ENCODE measurements around the gene MEIOB. TPM values are rescaled to one million over a fixed set of nuclear protein-coding genes. Genes with fewer than 3 reads are reported as not detected.

The MEIOB gene
- polyA plus RNA-seq, 1 donor (not counting 4 experiments of a cell fraction or from before 2014, with no cell fraction given) = not detected

DNA sequence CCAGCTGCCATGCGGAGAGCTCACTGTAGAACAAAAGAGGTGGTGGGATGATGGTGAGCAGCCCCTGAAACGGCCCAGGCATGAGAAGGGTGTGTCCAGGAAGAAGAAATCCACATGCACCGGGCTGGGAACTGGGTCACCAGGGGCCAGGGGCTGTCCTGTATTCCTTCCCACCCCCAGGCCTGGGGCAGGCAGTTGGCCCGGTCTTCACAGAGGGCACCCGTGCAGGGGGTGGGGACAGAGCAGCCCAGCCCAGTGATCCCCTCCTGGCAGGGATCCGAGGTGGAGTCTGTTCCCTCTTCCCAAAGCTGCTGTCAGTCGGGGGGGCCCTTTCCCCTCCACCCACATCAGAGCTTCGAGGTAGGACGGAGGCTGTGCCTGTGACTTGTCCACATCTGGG, 37.0 kb upstream of the MEIOB start:
- no peak for DNase-seq (ENCODE audit: low read depth, low spot score)
- peaks cover 40% of the 10 kb centered on the region for H3K27me3 ChIP-seq (ENCODE audit: control insufficient read depth, extremely low read depth, insufficient read depth, low read length)
- no peak overlapping the region for H3K27ac ChIP-seq (ENCODE audit: control insufficient read depth, insufficient read depth, low read length)

DNA sequence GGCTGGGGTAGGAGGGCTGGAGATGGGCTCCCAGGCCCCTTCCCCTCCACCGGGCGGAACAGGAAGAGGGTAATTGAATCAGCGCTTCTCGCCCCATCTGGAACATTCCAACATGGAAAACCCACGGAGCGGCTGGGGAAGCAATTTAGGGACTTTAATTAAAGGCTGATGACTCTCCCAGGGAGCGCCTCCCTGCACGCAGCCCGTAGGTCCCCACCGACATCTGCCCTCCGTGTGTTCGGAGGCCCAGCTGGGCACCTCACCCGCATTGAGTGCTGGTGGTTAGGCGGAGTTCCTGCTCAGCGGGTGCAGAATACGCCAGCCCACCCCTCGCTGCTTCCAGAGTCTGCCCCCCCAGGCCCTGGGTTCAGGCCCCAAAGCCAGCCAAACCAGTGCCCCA, 36.2 kb upstream of the MEIOB start:
- H3K4me1 ChIP-seq (ENCODE audit: control insufficient read depth, extremely low read depth, insufficient read depth, low read length) = peaks cover 6% of the 10 kb centered on the region
- H4K20me1 ChIP-seq (ENCODE audit: control insufficient read depth, extremely low read depth, insufficient read depth, low read length) = no peaks in the 10 kb centered on the region
- no peaks in the 10 kb centered on the region for H3K79me2 ChIP-seq (ENCODE audit: control insufficient read depth, insufficient read depth, low read length)
- no peak overlapping the region for H3K4me3 ChIP-seq (ENCODE audit: control insufficient read depth in 2 of 3, extremely low read depth in 1 of 3, insufficient read depth in 2 of 3, low read depth in 1 of 3, low read length in 3 of 3)
- FAIRE-seq (no peak), DNase-seq (ENCODE audit: low read depth, low spot score) (no peak)
- no peak overlapping the region for H2AFZ ChIP-seq (ENCODE audit: control insufficient read depth, low read length)
- dilution Hi-C loops (cut with MboI; ENCODE audit: extremely low pct_ligation_motif_present, low sequenced_read_pairs) = no loop called here
- H3K27me3 ChIP-seq (ENCODE audit: control insufficient read depth, extremely low read depth, insufficient read depth, low read length) = peaks cover 39% of the 10 kb centered on the region
- H3K9me3 ChIP-seq (ENCODE audit: control insufficient read depth, low read depth, low read length) = no peaks in the 10 kb centered on the region
- no peaks in the 10 kb centered on the region for H3K9me1 ChIP-seq (ENCODE audit: control insufficient read depth, extremely low read depth, insufficient read depth, low read length)
- TF ChIP-seq EZH2 (IDR thresholded peaks at IDR 0.05; ENCODE audit: low read length) = no peak
- TF ChIP-seq, protein P1, sequence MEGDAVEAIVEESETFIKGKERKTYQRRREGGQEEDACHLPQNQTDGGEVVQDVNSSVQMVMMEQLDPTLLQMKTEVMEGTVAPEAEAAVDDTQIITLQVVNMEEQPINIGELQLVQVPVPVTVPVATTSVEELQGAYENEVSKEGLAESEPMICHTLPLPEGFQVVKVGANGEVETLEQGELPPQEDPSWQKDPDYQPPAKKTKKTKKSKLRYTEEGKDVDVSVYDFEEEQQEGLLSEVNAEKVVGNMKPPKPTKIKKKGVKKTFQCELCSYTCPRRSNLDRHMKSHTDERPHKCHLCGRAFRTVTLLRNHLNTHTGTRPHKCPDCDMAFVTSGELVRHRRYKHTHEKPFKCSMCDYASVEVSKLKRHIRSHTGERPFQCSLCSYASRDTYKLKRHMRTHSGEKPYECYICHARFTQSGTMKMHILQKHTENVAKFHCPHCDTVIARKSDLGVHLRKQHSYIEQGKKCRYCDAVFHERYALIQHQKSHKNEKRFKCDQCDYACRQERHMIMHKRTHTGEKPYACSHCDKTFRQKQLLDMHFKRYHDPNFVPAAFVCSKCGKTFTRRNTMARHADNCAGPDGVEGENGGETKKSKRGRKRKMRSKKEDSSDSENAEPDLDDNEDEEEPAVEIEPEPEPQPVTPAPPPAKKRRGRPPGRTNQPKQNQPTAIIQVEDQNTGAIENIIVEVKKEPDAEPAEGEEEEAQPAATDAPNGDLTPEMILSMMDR (optimal IDR thresholded peaks at IDR 0.05 in 1 of 3, IDR thresholded peaks at IDR 0.05 in 1 of 3, conservative IDR thresholded peaks at IDR 0.05 in 1 of 3; ENCODE audit: extremely low read depth in 1 of 3, insufficient read depth in 2 of 3, low read length in 3 of 3) = no peak
- no peak overlapping the region for H3K27ac ChIP-seq (ENCODE audit: control insufficient read depth, insufficient read depth, low read length)
- H3K9ac ChIP-seq (ENCODE audit: control insufficient read depth, extremely low read depth, insufficient read depth, low read length) = no peak overlapping the region
- H3K4me2 ChIP-seq (ENCODE audit: control insufficient read depth, extremely low read depth, insufficient read depth, low read depth, low read length) = no peak overlapping the region
- H3K36me3 ChIP-seq (ENCODE audit: control insufficient read depth in 2 of 2, extremely low read depth in 1 of 2, insufficient read depth in 2 of 2, low read length in 2 of 2) = no peaks in the 10 kb centered on the region

More for the DNA sequence above, 37.0 kb upstream of the MEIOB start:
- TF ChIP-seq, protein P1 (optimal IDR thresholded peaks at IDR 0.05 in 1 of 3, IDR thresholded peaks at IDR 0.05 in 1 of 3, conservative IDR thresholded peaks at IDR 0.05 in 1 of 3; ENCODE audit: extremely low read depth in 1 of 3, insufficient read depth in 2 of 3, low read length in 3 of 3) = no peak
- TF ChIP-seq EZH2 (IDR thresholded peaks at IDR 0.05; ENCODE audit: low read length) = no peak
- Histone ChIP-seq H3K9ac (ENCODE audit: control insufficient read depth, extremely low read depth, insufficient read depth, low read length) (no peak overlapping the region), H4K20me1 (ENCODE audit: control insufficient read depth, extremely low read depth, insufficient read depth, low read length) (no peaks in the 10 kb centered on the region), H3K4me3 (ENCODE audit: control insufficient read depth in 2 of 3, extremely low read depth in 1 of 3, insufficient read depth in 2 of 3, low read depth in 1 of 3, low read length in 3 of 3) (no peak overlapping the region), H2AFZ (ENCODE audit: control insufficient read depth, low read length) (no peak overlapping the region), H3K9me1 (ENCODE audit: control insufficient read depth, extremely low read depth, insufficient read depth, low read length) (no peaks in the 10 kb centered on the region), H3K4me2 (ENCODE audit: control insufficient read depth, extremely low read depth, insufficient read depth, low read depth, low read length) (no peak overlapping the region), H3K79me2 (ENCODE audit: control insufficient read depth, insufficient read depth, low read length) (no peaks in the 10 kb centered on the region), H3K9me3 (ENCODE audit: control insufficient read depth, low read depth, low read length) (no peaks in the 10 kb centered on the region), H3K36me3 (ENCODE audit: control insufficient read depth in 2 of 2, extremely low read depth in 1 of 2, insufficient read depth in 2 of 2, low read length in 2 of 2) (no peaks in the 10 kb centered on the region), H3K4me1 (ENCODE audit: control insufficient read depth, extremely low read depth, insufficient read depth, low read length) (peaks cover 14% of the 10 kb centered on the region)
- no peak for FAIRE-seq
- dilution Hi-C loops (cut with MboI; ENCODE audit: extremely low pct_ligation_motif_present, low sequenced_read_pairs) = no loop called here

All from keratinocyte (primary cell).